Brain microvascular endothelial cell (primary cell): Measurements from ENCODE around the gene NFKBIA.

Experiments
- DNase-seq: peaks from one replicate; pipeline ENCODE4 v3.0.0-alpha.2; 2020
- H3K27ac ChIP-seq: fragments of 250-450 bp; sonication (Bioruptor Pico); 2 replicates; pipeline ENCODE4 v1.5.1; 2020; ENCODE audit warnings: mild to moderate bottlenecking, moderate library complexity
- H3K27me3 ChIP-seq: fragments of 250-450 bp; sonication (Bioruptor Pico); replicated peaks from 2 replicates; pipeline ENCODE4 v1.5.1; 2020; ENCODE audit warnings: mild to moderate bottlenecking
- H3K36me3 ChIP-seq: fragments of 250-450 bp; sonication (Bioruptor Pico); replicated peaks from 2 replicates; pipeline ENCODE4 v1.5.1; 2020; ENCODE audit warnings: mild to moderate bottlenecking
- H3K4me3 ChIP-seq: 2 replicates; pipeline ENCODE4 v1.5.1; 2011; ENCODE audit warnings: low read depth, mild to moderate bottlenecking, control low read depth, low read length, moderate library complexity
- in situ Hi-C: cut with HindIII; loops from 2 replicates; pipeline ENCODE4 v1.10.0; 2017; ENCODE audit warnings: low sequenced_read_pairs, low pct_ligation_motif_present
- TF ChIP-seq, protein P1 (sequence below): IDR thresholded peaks from 2 replicates; pipeline ENCODE4 v1.5.1; 2011; ENCODE audit warnings: low read depth, mild to moderate bottlenecking, moderate library complexity, low read length, control low read depth, inconsistent platforms; ENCODE audit errors: missing control alignments

NFKBIA gene

DNA sequence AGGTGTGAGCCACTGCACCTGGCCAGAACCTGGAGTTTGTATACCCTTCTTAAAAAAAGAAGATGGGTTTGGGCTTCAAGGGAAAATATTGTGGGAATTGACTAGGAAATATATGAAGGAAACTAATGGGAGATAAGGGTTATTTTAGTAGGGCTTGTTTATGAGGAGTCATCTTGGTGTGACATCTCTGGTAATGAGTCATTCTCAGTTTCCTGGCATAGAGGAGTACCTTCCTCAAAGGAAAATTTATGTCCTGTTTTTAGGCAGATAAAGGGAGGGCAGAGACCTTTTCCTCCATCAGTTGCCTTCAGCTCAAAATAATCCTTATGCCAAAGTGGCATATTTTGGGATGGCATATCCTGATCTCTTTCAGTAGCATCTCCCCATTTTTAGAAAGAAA, 30.6 kb upstream of the NFKBIA start:
- Histone ChIP-seq H3K27me3 (no peaks in the 10 kb centered on the region), H3K4me3 (no peak overlapping the region), H3K27ac (no peak overlapping the region), H3K36me3 (no peaks in the 10 kb centered on the region)
- TF ChIP-seq, protein P1, sequence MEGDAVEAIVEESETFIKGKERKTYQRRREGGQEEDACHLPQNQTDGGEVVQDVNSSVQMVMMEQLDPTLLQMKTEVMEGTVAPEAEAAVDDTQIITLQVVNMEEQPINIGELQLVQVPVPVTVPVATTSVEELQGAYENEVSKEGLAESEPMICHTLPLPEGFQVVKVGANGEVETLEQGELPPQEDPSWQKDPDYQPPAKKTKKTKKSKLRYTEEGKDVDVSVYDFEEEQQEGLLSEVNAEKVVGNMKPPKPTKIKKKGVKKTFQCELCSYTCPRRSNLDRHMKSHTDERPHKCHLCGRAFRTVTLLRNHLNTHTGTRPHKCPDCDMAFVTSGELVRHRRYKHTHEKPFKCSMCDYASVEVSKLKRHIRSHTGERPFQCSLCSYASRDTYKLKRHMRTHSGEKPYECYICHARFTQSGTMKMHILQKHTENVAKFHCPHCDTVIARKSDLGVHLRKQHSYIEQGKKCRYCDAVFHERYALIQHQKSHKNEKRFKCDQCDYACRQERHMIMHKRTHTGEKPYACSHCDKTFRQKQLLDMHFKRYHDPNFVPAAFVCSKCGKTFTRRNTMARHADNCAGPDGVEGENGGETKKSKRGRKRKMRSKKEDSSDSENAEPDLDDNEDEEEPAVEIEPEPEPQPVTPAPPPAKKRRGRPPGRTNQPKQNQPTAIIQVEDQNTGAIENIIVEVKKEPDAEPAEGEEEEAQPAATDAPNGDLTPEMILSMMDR: no peak
- in situ Hi-C loops: loop anchor here (25.0 kb wide), 1 partner anchor 252 kb away; no protein-coding TSS in a partner anchor
- DNase-seq: no peak

DNA sequence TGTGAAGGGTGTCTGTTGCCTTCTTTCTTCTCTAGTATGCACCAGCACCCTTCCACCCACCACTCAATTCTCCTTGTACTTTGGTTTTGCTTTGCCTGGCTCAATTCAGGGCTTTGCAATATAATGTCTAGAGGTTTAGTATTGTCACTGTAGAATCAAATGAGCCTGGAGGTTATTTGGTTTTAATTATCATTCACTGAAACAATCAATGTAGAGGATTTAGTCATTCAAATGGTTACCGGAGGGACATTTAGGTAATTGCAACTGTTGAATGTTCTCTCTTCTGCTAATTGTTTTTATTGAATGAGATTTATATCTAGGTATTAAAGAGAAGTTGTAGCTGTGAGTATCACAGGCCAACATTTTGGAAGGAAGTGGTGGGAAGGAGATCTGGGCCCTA, 29.3 kb upstream of the NFKBIA start:
- TF ChIP-seq, protein P1: no peak
- Histone ChIP-seq H3K27me3 (no peaks in the 10 kb centered on the region), H3K4me3 (no peak overlapping the region), H3K36me3 (no peaks in the 10 kb centered on the region), H3K27ac (no peak overlapping the region)
- in situ Hi-C loops: loop anchor here (25.0 kb wide), 1 partner anchor 253 kb away; no protein-coding TSS in a partner anchor
- no peak for DNase-seq

DNA sequence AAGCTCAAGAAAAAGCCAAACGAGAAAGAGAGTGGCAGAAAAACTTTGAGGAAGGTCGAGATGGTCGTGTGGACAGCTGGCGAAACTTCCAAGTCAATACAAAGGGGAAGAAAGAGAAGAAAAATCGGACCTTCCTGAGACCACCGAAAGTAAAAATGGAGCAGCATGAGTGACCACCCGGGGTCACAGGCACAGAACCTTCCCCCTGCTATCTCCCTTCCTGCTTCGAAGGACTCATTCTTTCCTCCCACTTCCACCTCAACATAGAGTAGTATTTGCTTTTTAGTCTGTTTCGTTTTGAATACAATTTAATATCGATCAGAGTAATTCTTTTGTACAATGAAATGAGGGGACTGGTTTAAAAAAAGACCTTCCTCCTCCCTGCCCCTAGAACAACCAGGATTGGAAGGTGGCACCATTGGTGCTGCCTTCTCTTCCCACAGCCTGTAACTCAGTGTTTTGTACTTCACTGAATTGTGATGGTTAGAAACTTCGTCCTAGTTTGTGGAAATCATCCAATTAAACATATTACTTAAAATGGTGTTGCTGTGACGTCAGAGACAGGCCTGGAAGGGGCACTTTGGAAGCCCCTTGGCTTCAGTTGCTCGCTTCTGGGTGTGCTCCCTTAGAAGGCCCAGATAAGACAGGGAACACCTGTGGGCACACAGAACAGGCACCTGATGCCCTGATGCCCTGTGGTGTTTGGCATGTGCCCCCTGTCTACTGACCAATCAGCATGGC, 26.1 kb upstream of the NFKBIA start:
- in situ Hi-C loops: loop anchor here (25.0 kb wide), 1 partner anchor 257 kb away; no protein-coding TSS in a partner anchor
- Histone ChIP-seq H3K27me3 (no peaks in the 10 kb centered on the region), H3K36me3 (no peaks in the 10 kb centered on the region), H3K27ac (no peak overlapping the region), H3K4me3 (no peak overlapping the region)
- TF ChIP-seq, protein P1: no peak
- no peak for DNase-seq

DNA sequence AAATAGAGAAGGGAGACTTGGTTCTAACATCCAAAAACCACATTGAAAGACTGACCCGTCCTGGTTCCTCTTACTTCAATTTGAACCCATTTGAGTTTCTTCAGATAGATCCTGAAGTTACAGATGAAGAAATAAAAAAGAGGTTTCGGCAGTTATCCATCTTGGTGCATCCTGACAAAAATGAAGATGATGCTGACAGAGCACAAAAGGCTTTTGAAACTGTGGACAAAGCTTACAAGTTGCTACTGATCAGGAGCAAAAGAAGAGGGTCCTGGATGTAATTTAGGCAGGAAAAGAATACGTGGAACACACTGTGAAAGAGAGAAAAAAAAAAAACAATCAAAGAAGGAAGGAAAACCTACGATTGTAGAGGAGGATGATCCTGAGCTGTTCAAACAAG, 25.4 kb upstream of the NFKBIA start:
- H3K27ac ChIP-seq: no peak overlapping the region
- no peaks in the 10 kb centered on the region for H3K27me3 ChIP-seq
- DNase-seq: no peak
- in situ Hi-C loops: loop anchor here (25.0 kb wide), 1 partner anchor 257 kb away; no protein-coding TSS in a partner anchor
- no peak overlapping the region for H3K4me3 ChIP-seq
- TF ChIP-seq, protein P1: no peak
- no peaks in the 10 kb centered on the region for H3K36me3 ChIP-seq

DNA sequence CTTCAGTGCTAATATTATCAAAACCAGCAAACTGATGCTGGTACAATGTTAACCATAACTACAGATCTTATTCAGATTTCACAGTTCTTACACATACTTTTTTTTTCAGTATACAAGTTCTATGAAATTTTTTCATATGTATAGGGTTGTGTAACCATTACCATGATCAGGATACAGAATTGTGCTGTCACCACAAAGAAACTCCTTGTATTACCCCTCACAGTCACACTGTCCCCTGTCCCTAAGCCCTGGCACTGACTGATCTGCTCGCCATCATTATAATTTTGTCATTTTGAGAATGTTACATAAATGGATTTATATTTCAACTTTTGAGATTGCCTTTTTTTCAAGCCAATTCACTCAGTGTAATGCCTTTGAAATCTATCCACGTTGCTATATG, 21.3 kb upstream of the NFKBIA start:
- no peaks in the 10 kb centered on the region for H3K36me3 ChIP-seq
- DNase-seq: no peak
- no peaks in the 10 kb centered on the region for H3K27me3 ChIP-seq
- in situ Hi-C loops: loop anchor here (25.0 kb wide), 1 partner anchor 261 kb away; no protein-coding TSS in a partner anchor
- no peak overlapping the region for H3K4me3 ChIP-seq
- TF ChIP-seq, protein P1: no peak
- H3K27ac ChIP-seq: no peak overlapping the region
